Naive thymus-derived CD4-positive, alpha-beta T cell (primary cell): ENCODE data around the gene HOTAIR. TPM values are rescaled to one million over a fixed set of nuclear protein-coding genes. Genes with fewer than 3 reads are reported as not detected.

ENCODE experiments used
- ATAC-seq: fragments of 150-1000 bp; cut with Tn5 transposase; 2 replicates; pipeline ENCODE4 v1.10.0; 2021; ENCODE audit warnings: mild to moderate bottlenecking, moderate library complexity
- CTCF ChIA-PET: fragments of 350-600 bp; sonication (Branson Sonifier 250); formaldehyde crosslinking; loops from one replicate; lab custom pipeline; 2021; ENCODE audit warnings: antibody characterized with exemption; lab: Charles Lee
- POLR2A ChIA-PET: fragments of 350-600 bp; sonication (Branson Sonifier 250); formaldehyde crosslinking; loops from one replicate; lab custom pipeline; 2021; ENCODE audit warnings: antibody characterized with exemption, inconsistent platforms; lab: Charles Lee
- DNase-seq, 9 donors: peaks; one replicate each; pipeline versions ENCODE4 v3.0.0 to v3.0.0-alpha.2; 2020 to 2022; ENCODE audit warnings: mixed read lengths in 1 of 9
- H3K27ac ChIP-seq: one replicate; pipeline ENCODE4 v1.7.0; 2013; ENCODE audit warnings: mild to moderate bottlenecking, low read depth, low read length, moderate library complexity
- H3K27me3 ChIP-seq, 2 donors: one replicate each; pipeline ENCODE4 v1.7.0; 2013; ENCODE audit warnings: low read length in 2 of 2, mild to moderate bottlenecking in 2 of 2, moderate library complexity in 2 of 2; ENCODE audit not compliant: control insufficient read depth in 2 of 2, insufficient read depth in 2 of 2
- H3K36me3 ChIP-seq, 3 experiments: 1 replicate in 2 of 3; 2 replicates in 1 of 3; pipeline ENCODE4 v1.7.0; 2013; ENCODE audit warnings: low read length in 3 of 3, mild to moderate bottlenecking in 3 of 3, moderate library complexity in 1 of 3; ENCODE audit not compliant: insufficient read depth in 3 of 3, control insufficient read depth in 2 of 3
- H3K4me1 ChIP-seq, 2 donors: one replicate each; pipeline ENCODE4 v1.7.0; 2013; ENCODE audit warnings: low read length in 2 of 2, mild to moderate bottlenecking in 2 of 2, moderate library complexity in 1 of 2; ENCODE audit not compliant: control insufficient read depth in 2 of 2, insufficient read depth in 2 of 2
- H3K4me3 ChIP-seq: 2 replicates; pipeline ENCODE4 v1.7.0; 2013; ENCODE audit warnings: mild to moderate bottlenecking, low read length
- H3K9me3 ChIP-seq, 3 experiments: 1 replicate in 2 of 3; 2 replicates in 1 of 3; pipeline ENCODE4 v1.7.0; 2013; ENCODE audit warnings: low read length in 3 of 3; ENCODE audit not compliant: control insufficient read depth in 2 of 3
- H3K27ac Mint-ChIP-seq, 9 donors: one replicate each; pipeline ENCODE4 v1.8.0; 2020 to 2022; ENCODE audit warnings: mixed read lengths in 9 of 9, mild to moderate bottlenecking in 8 of 9, moderate library complexity in 5 of 9, inconsistent platforms in 2 of 9
- H3K27me3 Mint-ChIP-seq, 5 donors: one replicate each; pipeline ENCODE4 v1.8.0; 2021 to 2022; ENCODE audit warnings: mixed read lengths in 5 of 5, mild to moderate bottlenecking in 1 of 5
- H3K36me3 Mint-ChIP-seq, 5 donors: one replicate each; pipeline ENCODE4 v1.8.0; 2020 to 2022; ENCODE audit warnings: mixed read lengths in 5 of 5, mild to moderate bottlenecking in 3 of 5, inconsistent platforms in 1 of 5
- H3K4me1 Mint-ChIP-seq, 7 donors: one replicate each; pipeline ENCODE4 v1.8.0; 2020 to 2022; ENCODE audit warnings: mixed read lengths in 7 of 7, mild to moderate bottlenecking in 3 of 7, inconsistent platforms in 1 of 7
- H3K4me3 Mint-ChIP-seq, 10 donors: one replicate each; pipeline ENCODE4 v1.8.0; 2020 to 2022; ENCODE audit warnings: mild to moderate bottlenecking in 10 of 10, mixed read lengths in 10 of 10, moderate library complexity in 6 of 10, inconsistent platforms in 2 of 10
- H3K9me3 Mint-ChIP-seq, 11 donors: one replicate each; pipeline ENCODE4 v1.8.0; 2020 to 2022; ENCODE audit warnings: mixed read lengths in 11 of 11, mild to moderate bottlenecking in 4 of 11, inconsistent platforms in 1 of 11, moderate library complexity in 1 of 11
- intact Hi-C, 2 donors: fragments of 100-400 bp; cut with micrococcal nuclease; formaldehyde crosslinking; loops; one replicate each; pipeline ENCODE4 v1.15.1; 2023
- polyA plus RNA-seq, 2 donors: library from polyadenylated mRNA; unstranded; fragments of 300-500 nt; fragmentation: Illumina TruSeq; gene quantifications; one replicate each; pipeline ENCODE4 v1.2.3, GENCODE V29; 2021
- total RNA-seq, 6 experiments: library from RNA in 5 of 6; stranded (reverse) in 5 of 6; gene quantifications; 1 replicate in 5 of 6; 2 replicates in 1 of 6; pipeline ENCODE4 v1.2.3 and lab custom pipeline; 2021 to 2026

HOTAIR gene
- total and polyA plus RNA-seq, 7 experiments from 2014 or later: not detected

DNA sequence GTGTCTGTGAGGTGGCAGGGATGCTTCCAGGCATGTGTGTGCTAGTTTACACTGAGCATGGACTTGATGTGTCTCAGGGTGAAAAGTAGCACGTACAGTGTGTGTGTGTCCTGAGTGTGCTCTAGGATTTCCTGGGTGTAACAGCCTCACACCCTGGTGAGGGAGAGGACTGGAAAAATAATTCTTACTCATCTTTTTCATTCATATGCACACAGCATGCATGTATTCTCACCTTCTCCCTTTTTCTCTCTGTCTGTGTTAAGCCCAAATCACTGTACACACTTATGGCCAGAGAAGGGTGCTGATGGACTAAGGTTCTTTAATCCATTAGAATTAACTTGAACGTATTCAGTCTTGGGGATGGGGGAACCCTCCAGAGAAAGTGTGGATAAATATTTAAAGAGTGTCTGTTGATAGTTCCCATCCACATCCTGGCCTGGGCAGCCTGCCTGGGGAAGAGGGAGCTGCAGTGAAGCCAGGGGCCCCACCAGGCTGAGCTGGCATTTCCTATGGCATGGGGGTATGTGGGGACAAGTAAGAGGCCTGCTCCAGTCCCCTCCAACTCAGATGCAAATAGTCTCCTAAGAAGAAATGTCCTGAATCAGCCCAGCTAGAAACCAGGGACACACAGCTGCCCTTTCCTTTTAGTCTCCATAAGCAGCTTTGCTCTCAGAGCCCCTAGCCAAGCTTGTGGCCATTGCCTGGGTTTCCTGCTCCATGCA lies 32.9 kb upstream of the HOTAIR start:
- DNase-seq (no peak), ATAC-seq (no peak)
- ChIA-PET CTCF (interaction anchor here (1.0 to 7.0 kb wide), 7 partner anchors 25 to 223 kb away, joined by 3 to 71 read pairs (median 5); partner anchors contain the start of genes HOXC5 and SMUG1), POLR2A (no interaction called here)
- H3K27ac ChIP-seq: no peak overlapping the region
- H3K27me3 ChIP-seq: peaks cover 29 to 67% of the 10 kb centered on the region in 2 donors
- H3K4me1 ChIP-seq: peaks cover 6 to 23% of the 10 kb centered on the region in 2 donors
- Mint-ChIP-seq H3K4me1 (peaks cover 15 to 56% (median 28%) of the 10 kb centered on the region in 7 donors), H3K36me3 (no peaks in the 10 kb centered on the region), H3K4me3 (peak overlapping the region in 5 of 10 donors; percentile 11 to 91 (median 40)), H3K9me3 (no peaks in the 10 kb centered on the region), H3K27me3 (peaks cover 90 to 97% (median 92%) of the 10 kb centered on the region in 5 donors), H3K27ac (peak overlapping the region in 1 of 9 donors; percentile 8)
- no peak overlapping the region for H3K4me3 ChIP-seq
- no peaks in the 10 kb centered on the region for H3K36me3 ChIP-seq
- H3K9me3 ChIP-seq: no peaks in the 10 kb centered on the region
- intact Hi-C loops: loop anchor here (2.0 to 10.0 kb wide), 3 partner anchors 19 to 367 kb away; no protein-coding TSS in a partner anchor

DNA sequence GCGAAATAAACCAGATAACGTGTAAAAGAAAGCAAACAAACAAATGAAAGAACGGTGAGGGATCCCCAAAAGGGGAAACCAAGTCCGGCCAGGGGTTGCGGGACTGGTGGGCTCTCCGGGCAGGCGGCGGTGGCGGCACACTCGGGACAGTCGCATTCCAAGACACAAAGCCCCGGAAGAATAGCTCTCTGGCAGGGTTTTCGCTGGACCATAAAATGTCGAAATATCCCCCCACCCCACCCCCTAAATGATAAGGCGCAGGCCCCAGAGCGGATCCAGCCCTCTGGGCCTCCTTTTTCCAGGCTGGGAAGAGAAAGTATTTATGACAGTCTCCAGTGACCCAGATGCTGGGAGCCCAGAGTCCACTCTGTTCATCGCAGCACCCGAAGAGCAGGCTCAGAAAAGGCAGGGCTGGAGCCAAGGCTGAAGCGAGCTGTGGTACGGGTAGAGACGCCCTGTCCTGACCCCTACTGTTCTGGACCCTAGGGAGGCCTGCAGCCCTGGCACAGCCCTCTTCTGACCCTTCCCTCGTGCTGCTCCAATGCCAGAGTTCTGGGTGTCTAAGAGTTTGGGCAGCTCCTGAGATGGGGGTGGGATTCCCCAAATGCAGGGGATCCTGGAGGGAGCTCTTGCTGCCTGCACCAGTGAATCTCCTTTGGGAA lies 31.9 kb upstream of the HOTAIR start:
- Histone ChIP-seq H3K4me1 (peaks cover 6 to 23% of the 10 kb centered on the region in 2 donors), H3K27me3 (peaks cover 29 to 78% of the 10 kb centered on the region in 2 donors), H3K9me3 (no peaks in the 10 kb centered on the region), H3K27ac (no peak overlapping the region), H3K4me3 (peak overlapping the region; percentile 45), H3K36me3 (no peaks in the 10 kb centered on the region)
- CTCF ChIA-PET: interaction anchor here (0.6 to 7.0 kb wide), 10 partner anchors 11 to 224 kb away, joined by 3 to 71 read pairs (median 4); partner anchors contain the start of gene SMUG1
- POLR2A ChIA-PET: no interaction called here
- Mint-ChIP-seq H3K27ac (peak overlapping the region in 1 of 9 donors; percentile 8), H3K4me1 (peaks cover 15 to 60% (median 29%) of the 10 kb centered on the region in 7 donors), H3K36me3 (no peaks in the 10 kb centered on the region), H3K9me3 (no peaks in the 10 kb centered on the region), H3K27me3 (peaks cover 90 to 97% (median 92%) of the 10 kb centered on the region in 5 donors), H3K4me3 (peak overlapping the region; percentile 79 to 91 (median 84))
- no peak for DNase-seq
- intact Hi-C loops: loop anchor here (1.0 to 10.0 kb wide), 10 partner anchors 11 to 368 kb away; no protein-coding TSS in a partner anchor
- ATAC-seq: no peak

DNA sequence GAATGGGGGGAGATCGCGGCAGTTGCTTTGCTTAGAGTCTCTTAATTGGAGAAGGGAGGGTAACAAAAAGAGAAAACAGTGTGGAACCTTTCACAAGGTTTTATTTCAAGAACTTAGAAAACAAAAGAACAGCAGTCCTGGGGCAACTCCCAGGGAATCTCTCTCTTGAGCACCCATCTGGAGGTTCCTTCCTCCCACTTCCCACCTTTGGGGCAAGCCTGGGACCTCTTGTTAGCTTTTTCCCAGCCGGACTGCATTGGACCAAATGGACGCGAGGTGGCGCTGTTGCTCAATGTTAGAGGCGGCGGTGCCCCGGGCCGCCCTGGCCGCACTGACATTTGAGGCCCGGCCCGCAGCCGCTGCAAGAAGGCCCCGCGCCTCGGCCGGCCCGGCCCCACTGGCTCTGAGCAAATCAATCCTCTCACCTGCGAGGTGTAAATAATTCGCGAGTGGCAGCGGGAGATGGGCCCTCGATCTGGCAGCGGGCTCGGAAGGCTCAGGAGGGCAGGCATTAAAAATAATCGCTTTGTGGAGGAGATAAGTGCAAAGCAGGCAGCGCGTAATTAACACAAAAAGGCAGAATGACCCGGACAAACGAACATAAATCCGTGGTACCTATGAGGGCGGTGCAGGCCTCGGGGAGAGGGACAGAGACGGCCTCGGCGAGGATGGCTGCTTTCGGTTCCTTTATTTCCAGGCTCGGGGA lies 31.3 kb upstream of the HOTAIR start:
- DNase-seq (peak; percentile 67 to 89 (median 79)), ATAC-seq (peak; percentile 90)
- Mint-ChIP-seq H3K9me3 (peaks cover 0 to 2% (median 0%) of the 10 kb centered on the region in 11 donors), H3K4me3 (peak overlapping the region; percentile 79 to 91 (median 84)), H3K4me1 (peaks cover 9 to 53% (median 23%) of the 10 kb centered on the region in 7 donors), H3K36me3 (no peaks in the 10 kb centered on the region), H3K27ac (peak overlapping the region in 1 of 9 donors; percentile 6), H3K27me3 (peaks cover 90 to 97% (median 92%) of the 10 kb centered on the region in 5 donors)
- intact Hi-C loops: loop anchor here (1.0 to 10.0 kb wide), 10 partner anchors 11 to 369 kb away; no protein-coding TSS in a partner anchor
- peak overlapping the region; percentile 45 for H3K4me3 ChIP-seq
- H3K27ac ChIP-seq: no peak overlapping the region
- CTCF ChIA-PET: interaction anchor here (0.6 to 7.0 kb wide), 11 partner anchors 11 to 441 kb away, joined by 3 to 71 read pairs (median 5); partner anchors contain the start of gene SMUG1
- H3K4me1 ChIP-seq: peaks cover 6 to 20% of the 10 kb centered on the region in 2 donors
- H3K36me3 ChIP-seq: no peaks in the 10 kb centered on the region
- no peaks in the 10 kb centered on the region for H3K9me3 ChIP-seq
- H3K27me3 ChIP-seq: peaks cover 24 to 77% of the 10 kb centered on the region in 2 donors
- POLR2A ChIA-PET: interaction anchor here (0.7 kb wide), 1 partner anchor 210 kb away, joined by 3 read pairs; no protein-coding TSS in a partner anchor

DNA sequence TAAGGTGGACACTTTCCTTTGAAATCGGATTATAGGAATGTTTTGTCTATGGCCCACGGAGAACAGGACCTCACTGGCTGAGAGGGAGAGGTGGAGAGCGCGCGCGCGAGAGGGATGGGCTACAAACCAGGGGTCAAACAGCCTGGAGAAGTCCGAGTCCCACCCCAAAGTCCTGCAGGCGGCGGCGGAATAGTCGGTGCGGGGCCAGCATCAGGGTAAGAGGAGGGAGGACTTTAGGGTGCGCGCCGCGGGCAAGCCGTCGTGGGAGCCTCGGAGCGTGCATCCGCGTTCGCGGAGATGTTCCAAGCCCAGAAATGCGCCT lies 30.7 kb upstream of the HOTAIR start:
- CTCF ChIA-PET: interaction anchor here (0.6 to 7.0 kb wide), 9 partner anchors 11 to 441 kb away, joined by 3 to 71 read pairs (median 6); partner anchors contain the start of gene SMUG1
- Histone ChIP-seq H3K27ac (no peak overlapping the region), H3K4me3 (no peak overlapping the region), H3K27me3 (peaks cover 19 to 76% of the 10 kb centered on the region in 2 donors), H3K4me1 (peaks cover 7 to 17% of the 10 kb centered on the region in 2 donors), H3K9me3 (no peaks in the 10 kb centered on the region), H3K36me3 (no peaks in the 10 kb centered on the region)
- intact Hi-C loops: loop anchor here (5.0 to 10.0 kb wide), 2 partner anchors 132 to 369 kb away; no protein-coding TSS in a partner anchor
- peaks cover 6 to 50% (median 23%) of the 10 kb centered on the region in 7 donors for H3K4me1 Mint-ChIP-seq
- peaks cover 89 to 97% (median 93%) of the 10 kb centered on the region in 5 donors for H3K27me3 Mint-ChIP-seq
- ATAC-seq: no peak
- DNase-seq: no peak
- H3K27ac Mint-ChIP-seq: peak overlapping the region in 2 of 9 donors; percentile 6 to 42
- H3K4me3 Mint-ChIP-seq: peak overlapping the region in 8 of 10 donors; percentile 15 to 91 (median 82)
- H3K9me3 Mint-ChIP-seq: peaks cover 0 to 2% (median 0%) of the 10 kb centered on the region in 11 donors
- no peaks in the 10 kb centered on the region for H3K36me3 Mint-ChIP-seq
- POLR2A ChIA-PET: interaction anchor here (0.7 kb wide), 1 partner anchor 210 kb away, joined by 3 read pairs; no protein-coding TSS in a partner anchor

DNA sequence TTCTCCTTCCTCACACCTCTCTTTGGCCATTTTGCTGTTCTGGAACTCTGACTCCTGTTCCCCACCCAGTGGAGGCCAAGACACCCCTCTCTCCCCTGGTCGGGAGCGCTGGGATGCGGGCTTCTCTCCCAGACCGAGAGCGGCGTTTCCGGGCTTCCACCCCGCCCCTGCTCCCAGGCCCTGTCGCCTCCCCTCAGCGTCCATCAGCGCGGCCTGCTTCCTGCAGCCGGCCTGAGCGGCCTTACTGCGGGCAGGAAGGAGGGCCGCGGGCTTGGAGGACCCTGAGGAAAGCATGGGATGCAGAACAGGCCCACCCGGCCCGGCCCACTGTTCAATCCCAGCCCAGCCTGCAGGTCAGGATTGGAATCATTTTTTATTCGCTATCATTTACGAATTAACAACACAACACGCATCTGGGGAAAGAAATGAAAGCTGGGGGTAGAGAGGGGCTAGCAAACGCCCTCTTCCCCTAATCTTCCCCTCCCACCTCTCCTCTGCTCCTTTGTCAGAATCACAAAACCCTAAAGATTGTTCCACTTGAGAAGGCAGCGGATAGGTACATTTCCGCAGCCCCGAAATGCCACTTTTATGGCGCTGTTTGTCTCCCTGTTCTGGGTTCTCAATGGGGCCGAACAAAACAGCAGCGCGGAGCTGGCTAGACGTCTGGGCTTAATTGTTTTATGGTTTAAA lies 30.2 kb upstream of the HOTAIR start:
- peaks cover 0 to 2% (median 0%) of the 10 kb centered on the region in 11 donors for H3K9me3 Mint-ChIP-seq
- H3K27me3 ChIP-seq: peaks cover 19 to 76% of the 10 kb centered on the region in 2 donors
- intact Hi-C loops: loop anchor here (5.0 to 10.0 kb wide), 2 partner anchors 132 to 370 kb away; no protein-coding TSS in a partner anchor
- H3K27me3 Mint-ChIP-seq: peaks cover 86 to 97% (median 90%) of the 10 kb centered on the region in 5 donors
- peak overlapping the region in 6 of 10 donors; percentile 15 to 91 (median 81) for H3K4me3 Mint-ChIP-seq
- peaks cover 12 to 22% of the 10 kb centered on the region in 2 donors for H3K4me1 ChIP-seq
- CTCF ChIA-PET: interaction anchor here (1.7 to 7.0 kb wide), 5 partner anchors 186 to 209 kb away, joined by 6 to 71 read pairs (median 37); partner anchors contain the start of gene SMUG1
- H3K27ac Mint-ChIP-seq: peak overlapping the region in 2 of 9 donors; percentile 6 to 42
- POLR2A ChIA-PET: interaction anchor here (0.7 kb wide), 1 partner anchor 211 kb away, joined by 3 read pairs; no protein-coding TSS in a partner anchor
- peaks cover 6 to 48% (median 23%) of the 10 kb centered on the region in 7 donors for H3K4me1 Mint-ChIP-seq
- no peaks in the 10 kb centered on the region for H3K9me3 ChIP-seq
- no peaks in the 10 kb centered on the region for H3K36me3 Mint-ChIP-seq
- H3K4me3 ChIP-seq: no peak overlapping the region
- H3K36me3 ChIP-seq: no peaks in the 10 kb centered on the region
- no peak for ATAC-seq
- DNase-seq: no peak
- no peak overlapping the region for H3K27ac ChIP-seq
